A549 (cell line): ENCODE data around the gene SYT1.

ENCODE experiments used
- CTCF ChIP-seq: fragments of >200 bp; sonication (Bioruptor Twin); formaldehyde crosslinking; IDR thresholded peaks from 3 replicates; pipeline ENCODE4 v1.5.1; 2016
- GATA3 ChIP-seq: IDR thresholded peaks from 2 replicates; pipeline ENCODE4 v1.6.1; 2012; ENCODE audit warnings: borderline replicate concordance
- MAZ ChIP-seq: fragments of 150-350 bp; IDR thresholded peaks from 2 replicates; pipeline ENCODE4 v1.6.1; 2014; ENCODE audit warnings: antibody characterized with exemption, low read depth, low read length, borderline replicate concordance
- PHF8 ChIP-seq: fragments of 200-600 bp; sonication (generic); IDR thresholded peaks from 2 replicates; pipeline ENCODE4 v1.6.1; 2016; ENCODE audit warnings: low read depth, mild to moderate bottlenecking, antibody characterized with exemption, moderate library complexity, borderline replicate concordance
- POLR2A ChIP-seq: IDR thresholded peaks from 2 replicates; pipeline ENCODE4 v1.6.1; 2012; ENCODE audit warnings: mild to moderate bottlenecking, low read length
- RFX5 ChIP-seq: fragments of 450-650 bp; IDR thresholded peaks from 2 replicates; pipeline ENCODE4 v1.7.1; 2014; ENCODE audit warnings: antibody characterized with exemption, mild to moderate bottlenecking, moderate library complexity
- RNF2 ChIP-seq: fragments of 200-600 bp; sonication (generic); IDR thresholded peaks from 2 replicates; pipeline ENCODE4 v1.6.1; 2016; ENCODE audit warnings: low read depth, mild to moderate bottlenecking, antibody characterized with exemption, moderate library complexity, borderline replicate concordance
- SMC3 ChIP-seq: fragments of >200 bp; sonication (Bioruptor Twin); formaldehyde crosslinking; IDR thresholded peaks from 3 replicates; pipeline ENCODE4 v1.6.1; 2018; ENCODE audit warnings: inconsistent platforms

DNA sequence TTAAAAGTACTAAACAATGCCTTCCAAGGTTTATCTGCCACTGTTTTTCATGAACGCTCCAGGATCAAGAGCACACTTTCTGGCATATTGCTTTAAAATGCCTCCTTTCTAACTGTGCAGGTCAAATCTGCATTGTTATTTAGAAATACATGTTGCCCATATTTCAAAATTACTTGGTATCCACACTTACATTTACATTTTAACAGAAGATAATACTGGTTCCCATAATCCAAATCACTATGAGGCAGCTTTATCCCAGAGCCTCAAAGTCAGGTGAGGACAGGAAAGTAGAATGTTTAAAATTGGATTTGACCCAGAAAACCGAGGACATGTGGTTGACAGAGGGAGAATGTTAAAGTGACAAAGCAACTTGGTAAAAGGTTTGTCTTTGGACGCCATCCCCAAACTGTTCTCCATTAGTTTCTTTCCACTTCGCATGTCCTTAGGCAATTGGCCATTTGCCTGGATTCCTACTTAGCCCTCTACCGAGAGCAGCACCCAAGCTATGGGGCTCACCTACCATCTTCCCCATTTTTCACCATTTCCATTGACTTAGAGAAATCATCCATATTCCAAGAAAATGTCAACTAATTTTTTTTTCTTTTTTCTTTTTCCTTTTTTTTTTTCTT lies 473.2 kb downstream of the SYT1 start:
- no peak for TF ChIP-seq POLR2A
- no peak for TF ChIP-seq MAZ
- no peak for TF ChIP-seq RNF2
- TF ChIP-seq CTCF = no peak
- TF ChIP-seq PHF8 = no peak
- TF ChIP-seq GATA3 = no peak
- TF ChIP-seq SMC3 = no peak
- TF ChIP-seq RFX5 = no peak
